OCI-LY3 (cell line): Measurements from ENCODE around the gene PLEKHO1.

Experiments used
- EZH2phosphoT487 ChIP-seq: fragments of 200-600 bp; shearing (Covaris generic); IDR thresholded peaks from 2 replicates; pipeline ENCODE4 v1.6.1; 2018; ENCODE audit warnings: antibody characterized with exemption, mixed run types, low read depth
- TF ChIP-seq, protein P1 (sequence below): fragments of 200-600, 300-600 bp; sonication (generic); IDR thresholded peaks from 2 replicates; pipeline ENCODE4 v1.5.1; 2014; ENCODE audit warnings: antibody characterized with exemption, low read length, low read depth

DNA sequence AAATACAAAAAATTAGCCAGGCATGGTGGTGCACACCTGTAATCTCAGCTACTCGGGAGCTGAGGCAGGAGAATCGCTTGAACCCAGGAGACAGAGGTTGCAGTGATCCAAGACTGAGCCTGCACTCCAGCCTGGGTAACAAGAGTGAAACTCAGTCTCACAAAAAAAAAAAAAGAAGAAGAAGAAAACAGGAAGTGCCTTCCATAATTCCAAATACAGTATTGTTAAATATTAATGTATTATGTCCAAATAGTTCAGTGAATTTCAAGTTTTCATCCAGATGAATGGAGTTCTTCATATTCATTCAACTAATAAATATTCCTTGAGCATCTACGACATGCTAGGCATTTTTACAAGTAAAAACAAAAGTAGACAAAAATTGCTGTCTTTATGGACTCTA is 33.3 kb downstream of the PLEKHO1 start:
- TF ChIP-seq, protein P1, sequence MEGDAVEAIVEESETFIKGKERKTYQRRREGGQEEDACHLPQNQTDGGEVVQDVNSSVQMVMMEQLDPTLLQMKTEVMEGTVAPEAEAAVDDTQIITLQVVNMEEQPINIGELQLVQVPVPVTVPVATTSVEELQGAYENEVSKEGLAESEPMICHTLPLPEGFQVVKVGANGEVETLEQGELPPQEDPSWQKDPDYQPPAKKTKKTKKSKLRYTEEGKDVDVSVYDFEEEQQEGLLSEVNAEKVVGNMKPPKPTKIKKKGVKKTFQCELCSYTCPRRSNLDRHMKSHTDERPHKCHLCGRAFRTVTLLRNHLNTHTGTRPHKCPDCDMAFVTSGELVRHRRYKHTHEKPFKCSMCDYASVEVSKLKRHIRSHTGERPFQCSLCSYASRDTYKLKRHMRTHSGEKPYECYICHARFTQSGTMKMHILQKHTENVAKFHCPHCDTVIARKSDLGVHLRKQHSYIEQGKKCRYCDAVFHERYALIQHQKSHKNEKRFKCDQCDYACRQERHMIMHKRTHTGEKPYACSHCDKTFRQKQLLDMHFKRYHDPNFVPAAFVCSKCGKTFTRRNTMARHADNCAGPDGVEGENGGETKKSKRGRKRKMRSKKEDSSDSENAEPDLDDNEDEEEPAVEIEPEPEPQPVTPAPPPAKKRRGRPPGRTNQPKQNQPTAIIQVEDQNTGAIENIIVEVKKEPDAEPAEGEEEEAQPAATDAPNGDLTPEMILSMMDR: no peak
- TF ChIP-seq EZH2phosphoT487: no peak
